Activated CD4-positive, alpha-beta memory T cell treated with anti-CD3 and anti-CD28 coated beads, Interleukin-2, amount 10 ng/mL, durations not matched to agents 7 days and 5 days (primary cell): ENCODE results near the gene AXDND1. TPM values are rescaled to one million over a fixed set of nuclear protein-coding genes. Genes with fewer than 3 reads are reported as not detected.

Source experiments
- CTCF ChIA-PET: fragments of 350-600 bp; sonication (Branson Sonifier 250); formaldehyde crosslinking; loops from one replicate; lab custom pipeline; 2021; ENCODE audit warnings: antibody characterized with exemption, inconsistent platforms; lab: Charles Lee
- POLR2A ChIA-PET: fragments of 350-600 bp; sonication (Branson Sonifier 250); formaldehyde crosslinking; loops from one replicate; lab custom pipeline; 2021; ENCODE audit warnings: antibody characterized with exemption; lab: Charles Lee
- DNase-seq: peaks from one replicate; pipeline ENCODE4 v3.0.0-alpha.2; 2020
- H3K27ac Mint-ChIP-seq: one replicate; pipeline ENCODE4 v1.8.0; 2021; ENCODE audit warnings: mild to moderate bottlenecking, mixed read lengths
- H3K27me3 Mint-ChIP-seq: one replicate; pipeline ENCODE4 v1.8.0; 2021; ENCODE audit warnings: mixed read lengths
- H3K36me3 Mint-ChIP-seq: one replicate; pipeline ENCODE4 v1.8.0; 2021; ENCODE audit warnings: low read depth, mixed read lengths
- H3K4me1 Mint-ChIP-seq: one replicate; pipeline ENCODE4 v1.8.0; 2021; ENCODE audit warnings: mixed read lengths
- H3K4me3 Mint-ChIP-seq: one replicate; pipeline ENCODE4 v1.8.0; 2021; ENCODE audit warnings: mild to moderate bottlenecking, mixed read lengths
- H3K9me3 Mint-ChIP-seq: one replicate; pipeline ENCODE4 v1.8.0; 2021; ENCODE audit warnings: mixed read lengths
- total RNA-seq, 2 experiments: library from RNA; stranded (reverse); gene quantifications; one replicate each; pipeline ENCODE4 v1.2.3, GENCODE V29; 2021

The AXDND1 gene
- total RNA-seq, 2 experiments from 2014 or later: 0.58 TPM; not detected in 1

GRCh38 chr1:179575497-179576314 is 209.9 kb downstream of the AXDND1 start, which contains the start of gene NPHS2:
NPHS2 (minus strand) TSS chr1:179575948; CDS start chr1:179575864, 84 bp downstream.
- Mint-ChIP-seq H3K4me3 (no peak within 1 kb of the TSS), H3K36me3 (no peaks in the 10 kb centered on the region), H3K27me3 (peaks cover 43% of the 10 kb centered on the region), H3K27ac (no peak within 1 kb of the TSS), H3K9me3 (no peaks in the 10 kb centered on the region), H3K4me1 (no peaks in the 10 kb centered on the region)
- ChIA-PET CTCF (no interaction called here), POLR2A (no interaction called here)
- no peak for DNase-seq

GRCh38 chr1:179576509-179576908 is 210.7 kb downstream of the AXDND1 start:
- H3K4me1 Mint-ChIP-seq: no peaks in the 10 kb centered on the region
- H3K27ac Mint-ChIP-seq: no peak overlapping the region
- no peak for DNase-seq
- ChIA-PET POLR2A (no interaction called here), CTCF (no interaction called here)
- no peak overlapping the region for H3K4me3 Mint-ChIP-seq
- no peaks in the 10 kb centered on the region for H3K9me3 Mint-ChIP-seq
- peaks cover 43% of the 10 kb centered on the region for H3K27me3 Mint-ChIP-seq
- no peaks in the 10 kb centered on the region for H3K36me3 Mint-ChIP-seq

GRCh38 chr1:179583771-179584320 is 218.1 kb downstream of the AXDND1 start:
- no peaks in the 10 kb centered on the region for H3K9me3 Mint-ChIP-seq
- CTCF ChIA-PET: no interaction called here
- no peak overlapping the region for H3K27ac Mint-ChIP-seq
- peaks cover 1% of the 10 kb centered on the region for H3K4me1 Mint-ChIP-seq
- POLR2A ChIA-PET: no interaction called here
- H3K27me3 Mint-ChIP-seq: peaks cover 28% of the 10 kb centered on the region
- no peaks in the 10 kb centered on the region for H3K36me3 Mint-ChIP-seq
- H3K4me3 Mint-ChIP-seq: no peak overlapping the region
- DNase-seq: no peak

GRCh38 chr1:179586107-179586823 is 220.5 kb downstream of the AXDND1 start:
- no peak overlapping the region for H3K4me3 Mint-ChIP-seq
- H3K9me3 Mint-ChIP-seq: no peaks in the 10 kb centered on the region
- ChIA-PET POLR2A (no interaction called here), CTCF (no interaction called here)
- H3K27ac Mint-ChIP-seq: no peak overlapping the region
- no peak for DNase-seq
- H3K36me3 Mint-ChIP-seq: no peaks in the 10 kb centered on the region
- H3K27me3 Mint-ChIP-seq: peaks cover 28% of the 10 kb centered on the region
- H3K4me1 Mint-ChIP-seq: peaks cover 1% of the 10 kb centered on the region

GRCh38 chr1:179587336-179587735 is 221.6 kb downstream of the AXDND1 start:
- DNase-seq: no peak
- ChIA-PET POLR2A (no interaction called here), CTCF (no interaction called here)
- Mint-ChIP-seq H3K27ac (no peak overlapping the region), H3K4me3 (no peak overlapping the region), H3K36me3 (no peaks in the 10 kb centered on the region), H3K27me3 (peaks cover 28% of the 10 kb centered on the region), H3K9me3 (no peaks in the 10 kb centered on the region), H3K4me1 (peaks cover 1% of the 10 kb centered on the region)

- H3K4me3 Mint-ChIP-seq: no peak overlapping the region
- no peaks in the 10 kb centered on the region for H3K9me3 Mint-ChIP-seq
- no peaks in the 10 kb centered on the region for H3K36me3 Mint-ChIP-seq
- peaks cover 1% of the 10 kb centered on the region for H3K4me1 Mint-ChIP-seq
- no peak for DNase-seq
- POLR2A ChIA-PET: no interaction called here
- CTCF ChIA-PET: no interaction called here
- H3K27me3 Mint-ChIP-seq: peaks cover 29% of the 10 kb centered on the region
- no peak overlapping the region for H3K27ac Mint-ChIP-seq
Observed at GRCh38 chr1:179588425-179589024, 222.8 kb downstream of the AXDND1 start.

DNA sequence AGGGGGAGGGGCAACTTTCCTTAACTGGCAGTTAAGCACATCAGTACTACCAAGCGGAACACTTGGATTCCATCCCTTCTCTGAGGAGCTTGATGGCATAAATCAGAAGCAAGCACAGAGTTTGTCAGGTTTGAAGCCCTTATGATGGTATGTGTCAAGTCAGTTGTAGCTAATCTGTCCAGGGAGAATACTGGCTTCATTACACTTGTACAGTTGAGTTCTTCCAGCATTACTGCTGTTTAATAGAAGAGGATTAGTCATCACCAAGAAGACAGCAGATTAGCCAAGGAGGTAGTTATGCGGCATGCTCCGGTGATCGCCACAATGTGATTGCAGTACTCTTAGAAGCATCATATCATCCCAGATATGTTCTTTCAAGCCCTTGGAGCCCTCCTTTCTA is 223.7 kb downstream of the AXDND1 start:
- Mint-ChIP-seq H3K4me3 (no peak overlapping the region), H3K27me3 (peaks cover 26% of the 10 kb centered on the region), H3K27ac (no peak overlapping the region), H3K9me3 (no peaks in the 10 kb centered on the region), H3K36me3 (no peaks in the 10 kb centered on the region), H3K4me1 (peaks cover 1% of the 10 kb centered on the region)
- ChIA-PET CTCF (no interaction called here), POLR2A (no interaction called here)
- no peak for DNase-seq

- no peak overlapping the region for H3K27ac Mint-ChIP-seq
Observed at GRCh38 chr1:179590671-179591070, 224.9 kb downstream of the AXDND1 start.

GRCh38 chr1:179591253-179591591 is 225.5 kb downstream of the AXDND1 start:
- H3K27ac Mint-ChIP-seq: no peak overlapping the region
- ChIA-PET POLR2A (no interaction called here), CTCF (no interaction called here)
- no peaks in the 10 kb centered on the region for H3K9me3 Mint-ChIP-seq
- DNase-seq: no peak
- H3K36me3 Mint-ChIP-seq: no peaks in the 10 kb centered on the region
- H3K4me3 Mint-ChIP-seq: no peak overlapping the region
- H3K27me3 Mint-ChIP-seq: peaks cover 20% of the 10 kb centered on the region
- no peaks in the 10 kb centered on the region for H3K4me1 Mint-ChIP-seq

More at GRCh38 chr1:179590671-179591070, 224.9 kb downstream of the AXDND1 start:
- H3K27me3 Mint-ChIP-seq: peaks cover 23% of the 10 kb centered on the region
- no peaks in the 10 kb centered on the region for H3K9me3 Mint-ChIP-seq
- CTCF ChIA-PET: no interaction called here
- no peaks in the 10 kb centered on the region for H3K36me3 Mint-ChIP-seq
- peaks cover 1% of the 10 kb centered on the region for H3K4me1 Mint-ChIP-seq
- no peak for DNase-seq
- POLR2A ChIA-PET: no interaction called here
- no peak overlapping the region for H3K4me3 Mint-ChIP-seq

- no peaks in the 10 kb centered on the region for H3K36me3 Mint-ChIP-seq
- no peak for DNase-seq
- no peak within 1 kb of the TSS for H3K27ac Mint-ChIP-seq
- ChIA-PET CTCF (no interaction called here), POLR2A (no interaction called here)
- peaks cover 21% of the 10 kb centered on the region for H3K27me3 Mint-ChIP-seq
- no peaks in the 10 kb centered on the region for H3K4me1 Mint-ChIP-seq
- H3K4me3 Mint-ChIP-seq: no peak within 1 kb of the TSS
- H3K9me3 Mint-ChIP-seq: no peaks in the 10 kb centered on the region
Observed at GRCh38 chr1:179591592-179592580, 226.1 kb downstream of the AXDND1 start, which contains the start of gene TDRD5. TDRD5 (plus strand) TSS chr1:179591832; CDS start chr1:179592616, 784 bp downstream.

- no peak overlapping the region for H3K4me3 Mint-ChIP-seq
- peaks cover 18% of the 10 kb centered on the region for H3K27me3 Mint-ChIP-seq
- no peak for DNase-seq
- H3K36me3 Mint-ChIP-seq: no peaks in the 10 kb centered on the region
- ChIA-PET POLR2A (no interaction called here), CTCF (interaction anchor here (1.3 kb wide), 1 partner anchor 211 kb away, joined by 3 read pairs; no protein-coding TSS in a partner anchor)
- H3K27ac Mint-ChIP-seq: no peak overlapping the region
- no peaks in the 10 kb centered on the region for H3K4me1 Mint-ChIP-seq
- H3K9me3 Mint-ChIP-seq: no peaks in the 10 kb centered on the region
Observed at GRCh38 chr1:179598631-179599030, 232.9 kb downstream of the AXDND1 start.

GRCh38 chr1:179599623-179600249 is 234.0 kb downstream of the AXDND1 start:
- no peak overlapping the region for H3K27ac Mint-ChIP-seq
- H3K4me1 Mint-ChIP-seq: no peaks in the 10 kb centered on the region
- no peaks in the 10 kb centered on the region for H3K36me3 Mint-ChIP-seq
- H3K4me3 Mint-ChIP-seq: no peak overlapping the region
- peaks cover 13% of the 10 kb centered on the region for H3K27me3 Mint-ChIP-seq
- H3K9me3 Mint-ChIP-seq: no peaks in the 10 kb centered on the region
- no peak for DNase-seq
- ChIA-PET POLR2A (no interaction called here), CTCF (interaction anchor here (0.6 kb wide), 1 partner anchor 520 kb away, joined by 4 read pairs; no protein-coding TSS in a partner anchor)
